Activated T-cell treated with anti-CD3 and anti-CD28 coated beads, Interleukin-2, amount 50 U/mL, for 4 hours (primary cell): Measurements from ENCODE around the gene LEKR1. TPM values are rescaled to one million over a fixed set of nuclear protein-coding genes. Genes with fewer than 3 reads are reported as not detected.
"Not testable (repeated sequence)": the region's sequence is repeated elsewhere in the genome, so short reads cannot be mapped to it uniquely, and the experiment has no call there.

Source experiments
- ATAC-seq, 2 donors: fragments of 200-7000 bp; cut with Tn5 transposase; one replicate each; pipeline ENCODE4 v1.10.0; 2021
- DNase-seq: peaks from one replicate; pipeline ENCODE4 v3.0.0-alpha.2; 2020
- H3K27me3 Mint-ChIP-seq: one replicate; pipeline ENCODE4 v1.8.0; 2021; ENCODE audit warnings: low read depth, mixed read lengths
- H3K36me3 Mint-ChIP-seq: one replicate; pipeline ENCODE4 v1.8.0; 2022; ENCODE audit warnings: mixed read lengths; ENCODE audit not compliant: insufficient read depth
- H3K4me1 Mint-ChIP-seq: one replicate; pipeline ENCODE4 v1.8.0; 2021; ENCODE audit warnings: low read depth, mixed read lengths
- H3K4me3 Mint-ChIP-seq: one replicate; pipeline ENCODE4 v1.8.0; 2021; ENCODE audit warnings: mild to moderate bottlenecking, moderate library complexity, mixed read lengths
- H3K9me3 Mint-ChIP-seq: one replicate; pipeline ENCODE4 v1.8.0; 2021; ENCODE audit warnings: mixed read lengths
- total RNA-seq, 3 donors: library from RNA; stranded (reverse); gene quantifications; one replicate each; pipeline ENCODE4 v1.2.1, GENCODE V29; 2021

Gene LEKR1
- total RNA-seq, 3 donors from 2014 or later = 0.30 to 0.68 (median 0.50) TPM

- H3K4me1 Mint-ChIP-seq = no peaks in the 10 kb centered on the region
- peaks cover 8% of the 10 kb centered on the region for H3K9me3 Mint-ChIP-seq
- DNase-seq (no peak), ATAC-seq (no peak)
- H3K27me3 Mint-ChIP-seq = peaks cover 1% of the 10 kb centered on the region
- H3K4me3 Mint-ChIP-seq = no peak overlapping the region
- peaks cover 2% of the 10 kb centered on the region for H3K36me3 Mint-ChIP-seq
Observed at GRCh38 chr3:156920399-156920798, 94.2 kb downstream of the LEKR1 start.

- Mint-ChIP-seq H3K4me3 (no peak overlapping the region), H3K9me3 (peaks cover 11% of the 10 kb centered on the region), H3K27me3 (no peaks in the 10 kb centered on the region), H3K36me3 (no peaks in the 10 kb centered on the region), H3K4me1 (no peaks in the 10 kb centered on the region)
- DNase-seq (no peak), ATAC-seq (no peak)
Observed at GRCh38 chr3:156923349-156923748, 97.2 kb downstream of the LEKR1 start.

- no peak for DNase-seq
- H3K9me3 Mint-ChIP-seq = no peaks in the 10 kb centered on the region
- no peak overlapping the region for H3K4me3 Mint-ChIP-seq
- ATAC-seq = no peak
- H3K4me1 Mint-ChIP-seq = no peaks in the 10 kb centered on the region
- no peaks in the 10 kb centered on the region for H3K36me3 Mint-ChIP-seq
- peaks cover 8% of the 10 kb centered on the region for H3K27me3 Mint-ChIP-seq
Observed at GRCh38 chr3:156938724-156939123, 112.6 kb downstream of the LEKR1 start.

- no peak for DNase-seq
- no peaks in the 10 kb centered on the region for H3K36me3 Mint-ChIP-seq
- H3K4me1 Mint-ChIP-seq = no peaks in the 10 kb centered on the region
- no peak overlapping the region for H3K4me3 Mint-ChIP-seq
- ATAC-seq = no peak
- H3K9me3 Mint-ChIP-seq = no peaks in the 10 kb centered on the region
- peaks cover 8% of the 10 kb centered on the region for H3K27me3 Mint-ChIP-seq
Observed at GRCh38 chr3:156939315-156939714, 113.2 kb downstream of the LEKR1 start.

- DNase-seq (no peak), ATAC-seq (no peak)
- H3K27me3 Mint-ChIP-seq = peaks cover 12% of the 10 kb centered on the region
- no peaks in the 10 kb centered on the region for H3K4me1 Mint-ChIP-seq
- no peaks in the 10 kb centered on the region for H3K9me3 Mint-ChIP-seq
- no peaks in the 10 kb centered on the region for H3K36me3 Mint-ChIP-seq
- H3K4me3 Mint-ChIP-seq = no peak overlapping the region
Observed at GRCh38 chr3:156941311-156941710, 115.2 kb downstream of the LEKR1 start.

GRCh38 chr3:156948402-156949210 lies 122.5 kb downstream of the LEKR1 start:
- DNase-seq (no peak), ATAC-seq (no peak)
- Mint-ChIP-seq H3K27me3 (peaks cover 14% of the 10 kb centered on the region), H3K4me3 (no peak overlapping the region), H3K36me3 (no peaks in the 10 kb centered on the region), H3K4me1 (no peaks in the 10 kb centered on the region), H3K9me3 (no peaks in the 10 kb centered on the region)

GRCh38 chr3:156952011-156952410 lies 125.9 kb downstream of the LEKR1 start:
- DNase-seq = no peak
- no peak for ATAC-seq
- H3K27me3 Mint-ChIP-seq = peaks cover 21% of the 10 kb centered on the region
- H3K36me3 Mint-ChIP-seq = no peaks in the 10 kb centered on the region
- no peaks in the 10 kb centered on the region for H3K4me1 Mint-ChIP-seq
- no peak overlapping the region for H3K4me3 Mint-ChIP-seq
- no peaks in the 10 kb centered on the region for H3K9me3 Mint-ChIP-seq

GRCh38 chr3:156957715-156958114 lies 131.6 kb downstream of the LEKR1 start:
- Mint-ChIP-seq H3K4me1 (no peaks in the 10 kb centered on the region), H3K36me3 (no peaks in the 10 kb centered on the region), H3K9me3 (no peaks in the 10 kb centered on the region), H3K4me3 (no peak overlapping the region), H3K27me3 (peaks cover 14% of the 10 kb centered on the region)
- DNase-seq (no peak), ATAC-seq (no peak)

GRCh38 chr3:156963096-156963495 lies 136.9 kb downstream of the LEKR1 start:
- ATAC-seq = no peak
- Mint-ChIP-seq H3K36me3 (no peaks in the 10 kb centered on the region), H3K4me3 (no peak overlapping the region), H3K4me1 (no peaks in the 10 kb centered on the region), H3K27me3 (peaks cover 3% of the 10 kb centered on the region), H3K9me3 (no peaks in the 10 kb centered on the region)
- DNase-seq = no peak

GRCh38 chr3:156964577-156964976 lies 138.4 kb downstream of the LEKR1 start:
- no peaks in the 10 kb centered on the region for H3K4me1 Mint-ChIP-seq
- ATAC-seq = no peak
- no peak overlapping the region for H3K4me3 Mint-ChIP-seq
- no peaks in the 10 kb centered on the region for H3K36me3 Mint-ChIP-seq
- DNase-seq = no peak
- peaks cover 5% of the 10 kb centered on the region for H3K27me3 Mint-ChIP-seq
- no peaks in the 10 kb centered on the region for H3K9me3 Mint-ChIP-seq

GRCh38 chr3:156966349-156966748 lies 140.2 kb downstream of the LEKR1 start:
- not testable (repeated sequence) for H3K4me1 Mint-ChIP-seq, H3K36me3 Mint-ChIP-seq, H3K4me3 Mint-ChIP-seq, H3K9me3 Mint-ChIP-seq, DNase-seq, H3K27me3 Mint-ChIP-seq, ATAC-seq

GRCh38 chr3:156973954-156974353 lies 147.8 kb downstream of the LEKR1 start:
- Mint-ChIP-seq H3K4me1 (peaks cover 8% of the 10 kb centered on the region), H3K9me3 (no peaks in the 10 kb centered on the region), H3K36me3 (no peaks in the 10 kb centered on the region), H3K4me3 (no peak overlapping the region), H3K27me3 (no peaks in the 10 kb centered on the region)
- DNase-seq (no peak), ATAC-seq (peak; percentile 18 to 56)

GRCh38 chr3:156974931-156975330 lies 148.8 kb downstream of the LEKR1 start:
- ATAC-seq = no peak
- H3K9me3 Mint-ChIP-seq = no peaks in the 10 kb centered on the region
- H3K27me3 Mint-ChIP-seq = no peaks in the 10 kb centered on the region

GRCh38 chr3:156975721-156976120 lies 149.6 kb downstream of the LEKR1 start:
- no peaks in the 10 kb centered on the region for H3K9me3 Mint-ChIP-seq
- no peaks in the 10 kb centered on the region for H3K36me3 Mint-ChIP-seq
- no peak overlapping the region for H3K4me3 Mint-ChIP-seq
- peaks cover 10% of the 10 kb centered on the region for H3K4me1 Mint-ChIP-seq
- ATAC-seq (no peak), DNase-seq (no peak)
- no peaks in the 10 kb centered on the region for H3K27me3 Mint-ChIP-seq

More at GRCh38 chr3:156974931-156975330, 148.8 kb downstream of the LEKR1 start:
- peaks cover 10% of the 10 kb centered on the region for H3K4me1 Mint-ChIP-seq
- no peak for DNase-seq
- H3K36me3 Mint-ChIP-seq = no peaks in the 10 kb centered on the region
- H3K4me3 Mint-ChIP-seq = no peak overlapping the region

GRCh38 chr3:156976933-156977332 lies 150.8 kb downstream of the LEKR1 start:
- no peak for ATAC-seq
- Mint-ChIP-seq H3K4me3 (no peak overlapping the region), H3K36me3 (no peaks in the 10 kb centered on the region), H3K27me3 (no peaks in the 10 kb centered on the region), H3K9me3 (no peaks in the 10 kb centered on the region), H3K4me1 (peaks cover 10% of the 10 kb centered on the region)
- no peak for DNase-seq
